ENCODE measurements around the gene CRACDL.

CRACDL gene

GRCh38 chr2:98927027-98927426 lies 9.0 kb downstream of the CRACDL start:
- no peak for DNase-seq (ENCODE audit: low read depth in 2 of 2)

- DNase-seq (ENCODE audit: low read depth in 2 of 2) = no peak
Measured at GRCh38 chr2:98926601-98927000, 9.4 kb downstream of the CRACDL start.

GRCh38 chr2:98924910-98925309 lies 11.1 kb downstream of the CRACDL start:
- DNase-seq (ENCODE audit: low read depth in 2 of 2) = no peak

- no peak for DNase-seq (ENCODE audit: low read depth in 2 of 2)
Measured at GRCh38 chr2:98924038-98924830, 11.8 kb downstream of the CRACDL start.

GRCh38 chr2:98923244-98923940 lies 12.6 kb downstream of the CRACDL start:
- no peak for DNase-seq (ENCODE audit: low read depth in 2 of 2)

GRCh38 chr2:98921062-98921461 lies 15.0 kb downstream of the CRACDL start:
- DNase-seq (ENCODE audit: low read depth in 2 of 2) = no peak

GRCh38 chr2:98917031-98917471 lies 19.0 kb downstream of the CRACDL start:
- no peak for DNase-seq (ENCODE audit: low read depth in 2 of 2)

GRCh38 chr2:98915751-98916358 lies 20.2 kb downstream of the CRACDL start:
- DNase-seq (ENCODE audit: low read depth in 2 of 2) = no peak

- no peak for DNase-seq (ENCODE audit: low read depth in 2 of 2)
Measured at GRCh38 chr2:98914713-98915580, 21.1 kb downstream of the CRACDL start.

- no peak for DNase-seq (ENCODE audit: low read depth in 2 of 2)
Measured at GRCh38 chr2:98913916-98914712, 21.9 kb downstream of the CRACDL start.

- DNase-seq (ENCODE audit: low read depth in 2 of 2) = no peak
Measured at GRCh38 chr2:98912957-98913915, 22.8 kb downstream of the CRACDL start.

- DNase-seq (ENCODE audit: low read depth in 2 of 2) = no peak
Measured at GRCh38 chr2:98912221-98912851, 23.7 kb downstream of the CRACDL start.

GRCh38 chr2:98911376-98912154 lies 24.5 kb downstream of the CRACDL start:
- no peak for DNase-seq (ENCODE audit: low read depth in 2 of 2)

- no peak for DNase-seq (ENCODE audit: low read depth in 2 of 2)
Measured at GRCh38 chr2:98911126-98911375, 25.0 kb downstream of the CRACDL start.

GRCh38 chr2:98910349-98911125 lies 25.5 kb downstream of the CRACDL start:
- no peak for DNase-seq (ENCODE audit: low read depth in 2 of 2)

GRCh38 chr2:98909317-98910211 lies 26.5 kb downstream of the CRACDL start:
- DNase-seq (ENCODE audit: low read depth in 2 of 2) = no peak

- no peak for DNase-seq (ENCODE audit: low read depth in 2 of 2)
Measured at GRCh38 chr2:98908931-98909316, 27.1 kb downstream of the CRACDL start.

Data from activated CD4-positive, alpha-beta T cell treated with anti-CD3 and anti-CD28 coated beads for 24 hours (primary cell).